ENCODE data around the gene MAFG. TPM values are rescaled to one million over a fixed set of nuclear protein-coding genes. Genes with fewer than 3 reads are reported as not detected.

MAFG gene
- total RNA-seq, 1 experiment from 2014 or later = 31.4 TPM

DNA sequence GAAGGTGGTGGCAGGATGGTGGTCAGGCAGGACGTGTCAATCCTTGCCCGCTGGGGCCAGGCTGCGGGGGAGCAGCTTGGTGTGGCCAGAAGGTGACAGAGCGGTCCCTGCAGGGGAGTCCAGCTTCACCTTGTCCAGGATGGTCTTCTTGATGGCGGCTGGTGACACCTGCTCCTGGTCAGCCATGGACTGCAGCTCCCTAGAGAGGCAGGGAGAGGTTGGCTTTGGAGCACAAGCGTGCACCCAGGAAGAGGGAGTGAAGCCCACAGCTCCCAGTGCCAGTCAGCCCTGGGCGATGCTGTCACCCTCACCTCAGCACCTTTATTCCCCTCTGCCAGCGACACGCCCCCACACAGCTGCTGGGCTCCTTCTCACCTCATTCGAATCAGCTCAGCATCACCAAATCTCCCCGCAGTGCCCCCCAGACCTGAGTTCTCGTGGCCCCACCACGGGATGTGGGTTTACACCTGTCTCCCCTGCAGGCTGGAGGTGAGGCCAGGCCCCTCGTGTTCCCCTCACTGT lies 5.7 kb upstream of the MAFG start:
- Histone ChIP-seq H4K91ac (ENCODE audit: insufficient read length, low read depth, low read length) (no peak overlapping the region), H2BK15ac (ENCODE audit: low read depth, low read length) (no peak overlapping the region)

More for the DNA sequence above, 5.7 kb upstream of the MAFG start:
- no peak overlapping the region for H3K27ac ChIP-seq (ENCODE audit: insufficient read length, low read depth, low read length)
- H3K79me2 ChIP-seq (ENCODE audit: insufficient read depth, low read length) = peaks cover 2% of the 10 kb centered on the region; the same call in 1 of the 2 replicates
- DNase-seq = no peak
- H2AK5ac ChIP-seq (ENCODE audit: insufficient read length, low read length) = no peak overlapping the region
- WGBS (ENCODE audit: extremely low coverage, insufficient read length, low lambda C conversion rate) = no CpG with 5 or more reads among the region's 14 CpGs
- no peak overlapping the region for H2BK5ac ChIP-seq (ENCODE audit: insufficient read length, low read length)
- no peak overlapping the region for H3K56ac ChIP-seq (ENCODE audit: insufficient read length, low read depth, low read length)
- H2AFZ ChIP-seq (ENCODE audit: low read length) = no peak overlapping the region
- H2BK12ac ChIP-seq (ENCODE audit: insufficient read length, low read depth, low read length) = no peak overlapping the region
- H3K18ac ChIP-seq (ENCODE audit: insufficient read length, low read depth, low read length) = no peak overlapping the region
- TF ChIP-seq, protein P1, sequence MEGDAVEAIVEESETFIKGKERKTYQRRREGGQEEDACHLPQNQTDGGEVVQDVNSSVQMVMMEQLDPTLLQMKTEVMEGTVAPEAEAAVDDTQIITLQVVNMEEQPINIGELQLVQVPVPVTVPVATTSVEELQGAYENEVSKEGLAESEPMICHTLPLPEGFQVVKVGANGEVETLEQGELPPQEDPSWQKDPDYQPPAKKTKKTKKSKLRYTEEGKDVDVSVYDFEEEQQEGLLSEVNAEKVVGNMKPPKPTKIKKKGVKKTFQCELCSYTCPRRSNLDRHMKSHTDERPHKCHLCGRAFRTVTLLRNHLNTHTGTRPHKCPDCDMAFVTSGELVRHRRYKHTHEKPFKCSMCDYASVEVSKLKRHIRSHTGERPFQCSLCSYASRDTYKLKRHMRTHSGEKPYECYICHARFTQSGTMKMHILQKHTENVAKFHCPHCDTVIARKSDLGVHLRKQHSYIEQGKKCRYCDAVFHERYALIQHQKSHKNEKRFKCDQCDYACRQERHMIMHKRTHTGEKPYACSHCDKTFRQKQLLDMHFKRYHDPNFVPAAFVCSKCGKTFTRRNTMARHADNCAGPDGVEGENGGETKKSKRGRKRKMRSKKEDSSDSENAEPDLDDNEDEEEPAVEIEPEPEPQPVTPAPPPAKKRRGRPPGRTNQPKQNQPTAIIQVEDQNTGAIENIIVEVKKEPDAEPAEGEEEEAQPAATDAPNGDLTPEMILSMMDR (conservative IDR thresholded peaks at IDR 0.05) = no peak
- H4K8ac ChIP-seq (replicated peaks; ENCODE audit: insufficient read length, low read depth, low read length) = no peak overlapping the region
- no peak overlapping the region for H2BK120ac ChIP-seq (ENCODE audit: low read depth, low read length, poor library complexity, severe bottlenecking)
- no peak overlapping the region for H4K5ac ChIP-seq (ENCODE audit: insufficient read length, low read depth, low read length)
- peaks cover 7% of the 10 kb centered on the region for H3K23me2 ChIP-seq (ENCODE audit: insufficient read length, low read depth, low read length, poor library complexity, severe bottlenecking)
- no peak overlapping the region for H2BK20ac ChIP-seq (ENCODE audit: low read depth, low read length, poor library complexity, severe bottlenecking)
- H3K4me2 ChIP-seq (ENCODE audit: insufficient read depth, insufficient read length, low read length) = no peak overlapping the region
- H3K9me3 ChIP-seq (ENCODE audit: control insufficient read depth, low read depth, low read length) = no peaks in the 10 kb centered on the region
- H3K9ac ChIP-seq (ENCODE audit: extremely low read depth, insufficient read length, low read length) = no peak overlapping the region
- no peaks in the 10 kb centered on the region; the same call in 1 of the 2 replicates for H3K27me3 ChIP-seq (ENCODE audit: insufficient read depth, low read length)
- H4K20me1 ChIP-seq (ENCODE audit: control insufficient read depth, insufficient read depth, insufficient read length) = peaks cover 4% of the 10 kb centered on the region
- H3T11ph ChIP-seq (ENCODE audit: low read length) = no peak overlapping the region
- no peak overlapping the region; a peak in 1 of 7 replicates for H3K27ac Mint-ChIP-seq
- no peaks in the 10 kb centered on the region for H3K9me3 Mint-ChIP-seq
- H3K23ac ChIP-seq (ENCODE audit: insufficient read length, low read depth, low read length) = no peak overlapping the region
- no peak overlapping the region; a peak in 1 of 5 replicates for H3K4me3 Mint-ChIP-seq
- no peak overlapping the region for H3K4ac ChIP-seq (ENCODE audit: low read depth, low read length)
- peaks cover 3 to 32% (median 21%) of the 10 kb centered on the region in 3 experiments; a peak in 6 of 7 replicates for H3K36me3 Mint-ChIP-seq (ENCODE audit: insufficient read depth in 1 of 3, low read depth in 3 of 3)
- H3K27me3 Mint-ChIP-seq (ENCODE audit: low read depth) = peaks cover 28% of the 10 kb centered on the region
- no peak overlapping the region; the same call in 1 of the 2 replicates for H3K14ac ChIP-seq (ENCODE audit: insufficient read depth, low read length)
- H3K4me1 ChIP-seq (ENCODE audit: insufficient read depth, low read length) = no peaks in the 10 kb centered on the region
- H3K4me1 Mint-ChIP-seq = peaks cover 2 to 21% of the 10 kb centered on the region in 2 experiments; a peak in 3 of 4 replicates
- peaks cover 3% of the 10 kb centered on the region for H3K79me1 ChIP-seq (ENCODE audit: insufficient read depth, low read depth, low read length, poor library complexity, severe bottlenecking)

Data from H9 (cell line).